Right atrium auricular region (tissue), 2 donors: ENCODE results near the gene GAL3ST2. TPM values are rescaled to one million over a fixed set of nuclear protein-coding genes. Genes with fewer than 3 reads are reported as not detected.

Experiments
- DNase-seq: peaks from one replicate; pipeline ENCODE4 v3.0.0-alpha.2; 2019; ENCODE audit warnings: low spot score
- H3K27ac ChIP-seq, 2 donors: fragments of 200-600 bp; sonication (generic); 1 replicate in 1 of 2; 2 replicates in 1 of 2; pipeline ENCODE4 v1.5.1; 2016 to 2019
- H3K27me3 ChIP-seq, 2 donors: fragments of 200-600 bp; sonication (generic); one replicate each; pipeline versions ENCODE4 v1.5.1 to v1.6.0; 2017 to 2019
- H3K36me3 ChIP-seq: fragments of 200-600 bp; sonication (generic); one replicate; pipeline ENCODE4 v1.5.1; 2016
- H3K4me1 ChIP-seq, 2 donors: fragments of 200-600 bp; sonication (generic); one replicate each; pipeline versions ENCODE4 v1.5.1 to v1.6.0; 2017 to 2019
- H3K4me3 ChIP-seq, 2 donors: fragments of 200-600 bp; sonication (generic); 1 replicate in 1 of 2; 2 replicates in 1 of 2; pipeline ENCODE4 v1.5.1; 2017 to 2019; ENCODE audit warnings: mild to moderate bottlenecking in 1 of 2, moderate library complexity in 1 of 2
- H3K9me3 ChIP-seq, 2 donors: fragments of 200-600 bp; sonication (generic); one replicate each; pipeline ENCODE4 v1.5.1; 2019
- total RNA-seq, 2 donors: library from RNA; depleted of rRNA; stranded (reverse); fragments of >200 nt; gene quantifications; one replicate each; pipeline ENCODE4 v1.1.0, GENCODE V29; 2016
- TF ChIP-seq, protein P1 (sequence below), 2 donors: fragments of 200-600 bp; sonication (generic); IDR thresholded peaks; one replicate each; pipeline ENCODE4 v1.5.1; 2019; ENCODE audit warnings: antibody characterized with exemption in 2 of 2

GAL3ST2 gene
- total RNA-seq, 2 donors from 2014 or later, result 0.56 to 1.1 TPM

GRCh38 chr2:241767464-241768250 lies 9.0 kb upstream of the GAL3ST2 start:
- Histone ChIP-seq H3K4me3 (no peak overlapping the region), H3K4me1 (no peaks in the 10 kb centered on the region), H3K27ac (no peak overlapping the region), H3K36me3 (no peaks in the 10 kb centered on the region), H3K27me3 (no peaks in the 10 kb centered on the region), H3K9me3 (no peaks in the 10 kb centered on the region)
- TF ChIP-seq, protein P1, sequence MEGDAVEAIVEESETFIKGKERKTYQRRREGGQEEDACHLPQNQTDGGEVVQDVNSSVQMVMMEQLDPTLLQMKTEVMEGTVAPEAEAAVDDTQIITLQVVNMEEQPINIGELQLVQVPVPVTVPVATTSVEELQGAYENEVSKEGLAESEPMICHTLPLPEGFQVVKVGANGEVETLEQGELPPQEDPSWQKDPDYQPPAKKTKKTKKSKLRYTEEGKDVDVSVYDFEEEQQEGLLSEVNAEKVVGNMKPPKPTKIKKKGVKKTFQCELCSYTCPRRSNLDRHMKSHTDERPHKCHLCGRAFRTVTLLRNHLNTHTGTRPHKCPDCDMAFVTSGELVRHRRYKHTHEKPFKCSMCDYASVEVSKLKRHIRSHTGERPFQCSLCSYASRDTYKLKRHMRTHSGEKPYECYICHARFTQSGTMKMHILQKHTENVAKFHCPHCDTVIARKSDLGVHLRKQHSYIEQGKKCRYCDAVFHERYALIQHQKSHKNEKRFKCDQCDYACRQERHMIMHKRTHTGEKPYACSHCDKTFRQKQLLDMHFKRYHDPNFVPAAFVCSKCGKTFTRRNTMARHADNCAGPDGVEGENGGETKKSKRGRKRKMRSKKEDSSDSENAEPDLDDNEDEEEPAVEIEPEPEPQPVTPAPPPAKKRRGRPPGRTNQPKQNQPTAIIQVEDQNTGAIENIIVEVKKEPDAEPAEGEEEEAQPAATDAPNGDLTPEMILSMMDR (IDR thresholded peaks at IDR 0.05), result no peak
- DNase-seq, result no peak

DNA sequence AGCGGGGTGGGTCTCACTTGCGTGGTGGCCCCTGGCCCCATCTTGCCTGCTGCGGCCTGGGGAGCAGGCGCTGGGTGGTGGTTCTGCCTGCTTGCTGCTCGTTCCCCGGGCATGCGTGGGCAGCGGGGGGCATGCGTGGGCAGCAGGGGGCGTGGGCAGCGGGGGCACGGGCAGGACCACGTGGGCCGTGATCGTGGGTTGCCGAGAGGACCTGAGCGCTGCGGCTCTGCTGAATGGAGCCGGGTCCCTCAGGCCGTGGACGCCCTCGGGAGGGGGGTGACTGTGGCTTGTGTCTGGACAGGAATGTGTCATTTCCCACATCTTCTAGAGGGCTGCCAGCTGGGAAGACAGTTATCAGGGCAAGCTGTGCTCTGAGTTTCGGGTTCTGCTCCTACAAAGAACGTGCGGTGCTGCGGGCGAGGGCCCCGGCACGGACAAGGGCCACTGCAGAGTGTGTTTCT lies 8.3 kb upstream of the GAL3ST2 start:
- Histone ChIP-seq H3K27me3 (no peaks in the 10 kb centered on the region), H3K4me3 (no peak overlapping the region), H3K27ac (no peak overlapping the region), H3K4me1 (no peaks in the 10 kb centered on the region), H3K9me3 (no peaks in the 10 kb centered on the region), H3K36me3 (no peaks in the 10 kb centered on the region)
- no peak for DNase-seq
- TF ChIP-seq, protein P1 (IDR thresholded peaks at IDR 0.05), result no peak

DNA sequence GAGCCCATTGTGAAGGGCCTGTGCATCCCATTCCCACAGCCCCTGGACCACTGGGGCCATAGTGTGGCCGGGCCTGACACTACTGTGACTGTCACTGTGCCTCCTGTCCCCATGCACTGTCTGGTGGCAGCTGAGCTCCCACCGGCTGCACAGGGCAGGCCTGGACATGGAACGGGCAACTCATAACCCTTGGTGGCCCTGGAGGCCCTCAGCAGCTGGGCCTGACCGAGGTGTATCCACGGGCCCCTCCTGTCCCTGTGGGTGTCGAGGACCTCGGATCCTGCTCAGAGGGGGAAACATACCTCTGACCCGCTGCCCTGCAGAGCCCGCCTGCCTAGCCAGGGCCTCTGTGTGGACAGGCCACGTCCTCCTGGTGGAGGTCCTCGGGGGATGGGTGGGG lies 7.8 kb upstream of the GAL3ST2 start:
- no peaks in the 10 kb centered on the region for H3K9me3 ChIP-seq
- H3K36me3 ChIP-seq, result no peaks in the 10 kb centered on the region
- H3K4me3 ChIP-seq, result no peak overlapping the region
- no peaks in the 10 kb centered on the region for H3K4me1 ChIP-seq
- H3K27me3 ChIP-seq, result no peaks in the 10 kb centered on the region
- TF ChIP-seq, protein P1 (IDR thresholded peaks at IDR 0.05), result no peak
- no peak overlapping the region for H3K27ac ChIP-seq
- DNase-seq, result no peak

- no peaks in the 10 kb centered on the region for H3K36me3 ChIP-seq
- H3K4me3 ChIP-seq, result no peak overlapping the region
- TF ChIP-seq, protein P1 (IDR thresholded peaks at IDR 0.05), result no peak
- DNase-seq, result no peak
- H3K27ac ChIP-seq, result no peak overlapping the region
- H3K9me3 ChIP-seq, result no peaks in the 10 kb centered on the region
- H3K27me3 ChIP-seq, result no peaks in the 10 kb centered on the region
- H3K4me1 ChIP-seq, result no peaks in the 10 kb centered on the region
Measured at GRCh38 chr2:241769819-241770184, 6.8 kb upstream of the GAL3ST2 start.

DNA sequence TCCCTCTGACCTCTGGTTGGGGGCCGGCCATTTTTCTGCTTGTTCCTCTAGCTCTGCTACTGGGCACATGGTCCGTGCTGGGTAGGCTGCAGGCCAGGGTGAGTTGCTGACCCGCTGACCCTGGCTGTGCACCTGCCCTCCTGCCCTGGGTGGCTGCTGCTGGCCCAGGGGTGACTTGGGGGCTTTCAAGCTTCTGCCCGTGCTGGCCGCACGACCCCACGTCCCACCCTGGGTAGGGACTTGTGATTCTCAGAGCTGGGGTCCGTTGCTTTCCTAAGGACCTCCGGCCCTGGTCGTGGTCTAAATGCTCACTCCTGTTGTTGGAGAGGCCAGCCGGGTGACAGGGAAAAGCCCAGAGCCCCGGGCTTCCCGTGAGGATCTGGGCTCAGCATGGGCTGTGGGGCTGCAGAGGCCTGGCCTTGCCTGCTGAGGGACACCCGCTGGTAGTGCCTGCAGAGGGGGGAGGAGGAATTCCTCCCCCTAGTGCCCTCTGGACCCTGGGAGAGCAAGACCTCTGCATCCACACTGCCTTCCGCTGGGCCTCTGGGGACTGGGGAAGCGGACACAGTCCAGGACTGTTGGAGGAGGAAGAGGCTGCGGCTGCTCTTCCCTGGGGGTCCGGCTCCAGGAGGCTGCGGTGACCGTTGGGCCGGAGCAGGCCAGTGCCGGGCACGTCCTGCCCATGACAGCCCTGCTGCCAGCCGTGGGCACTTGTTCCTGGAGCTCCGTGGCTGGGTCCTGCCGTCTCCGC lies 6.3 kb upstream of the GAL3ST2 start:
- TF ChIP-seq, protein P1 (IDR thresholded peaks at IDR 0.05), result no peak
- H3K27me3 ChIP-seq, result no peaks in the 10 kb centered on the region
- H3K9me3 ChIP-seq, result no peaks in the 10 kb centered on the region
- peak; percentile 53 for DNase-seq
- H3K4me3 ChIP-seq, result no peak overlapping the region
- no peak overlapping the region for H3K27ac ChIP-seq
- H3K4me1 ChIP-seq, result no peaks in the 10 kb centered on the region
- no peaks in the 10 kb centered on the region for H3K36me3 ChIP-seq
